HCT116 (cell line): Measurements from ENCODE around the gene PIGQ. TPM values are rescaled to one million over a fixed set of nuclear protein-coding genes. Genes with fewer than 3 reads are reported as not detected.

Experiments used
- ATAC-seq: fragments of 200-7000 bp; cut with Tn5 transposase; 2 replicates; pipeline ENCODE4 v1.9.1; 2020; ENCODE audit warnings: mild to moderate bottlenecking, moderate library complexity
- BruUV-seq: library from RNA; stranded (reverse); fragments of 400-500 nt; replicated peaks from 2 replicates; lab custom pipeline; 2021; lab: Mats Ljungman, UMichigan
- CTCF ChIA-PET: fragments of 300-600 bp; sonication (Branson Sonifier 250); formaldehyde crosslinking; loops from one replicate; lab custom pipeline; 2021; ENCODE audit warnings: antibody characterized with exemption; lab: Charles Lee
- POLR2A ChIA-PET: fragments of 300-600, 350-600 bp; sonication (Branson Sonifier 250); formaldehyde crosslinking; loops from one replicate; lab custom pipeline; 2021; ENCODE audit warnings: antibody characterized with exemption; lab: Charles Lee
- RAD21 ChIA-PET, 2 experiments: fragments of 300-600 bp; sonication (Branson Sonifier 250); formaldehyde crosslinking; loops; one replicate each; lab custom pipeline; 2023; ENCODE audit warnings: low total read pairs in 2 of 2; ENCODE audit not compliant: uncharacterized antibody in 2 of 2, unreplicated experiment in 2 of 2, low non-redundant PET in 1 of 2; lab: Charles Lee
- DNase-seq: peaks from one replicate; pipeline ENCODE4 v3.0.0-alpha.2; 2010; ENCODE audit warnings: low read depth, low spot score
- H2AFZ ChIP-seq: fragments of 200-600 bp; shearing (Covaris generic), sonication (generic); 2 replicates; pipeline ENCODE4 v1.6.1; 2017; ENCODE audit warnings: low read depth, mixed run types, mixed read lengths, antibody characterized with exemption, low read length; ENCODE audit not compliant: poor library complexity, severe bottlenecking
- H3K27ac ChIP-seq: 2 replicates; pipeline ENCODE4 v1.5.1; 2012; ENCODE audit warnings: low read depth, low read length
- H3K27me3 ChIP-seq: fragments of 200-600 bp; sonication (generic); 2 replicates; pipeline ENCODE4 v1.6.1; 2016; ENCODE audit warnings: mixed run types, low read length, mixed read lengths; ENCODE audit not compliant: insufficient read depth
- H3K36me3 ChIP-seq, 2 experiments: fragments of 200-500 bp in 1 of 2; fragments of 200-600 bp in 1 of 2; sonication (Bioruptor generic) in 1 of 2; sonication (generic) in 1 of 2; 2 replicates each; pipeline versions ENCODE4 v1.5.1 to v1.6.1; 2014 to 2016; ENCODE audit warnings: low read length in 2 of 2, inconsistent platforms in 1 of 2, mixed read lengths in 1 of 2, mixed run types in 1 of 2; ENCODE audit not compliant: insufficient read depth in 2 of 2, control insufficient read depth in 1 of 2
- H3K4me1 ChIP-seq, 2 experiments: fragments of 200-600 bp in 1 of 2; sonication (generic) in 1 of 2; 2 replicates each; pipeline versions ENCODE4 v1.5.1 to v1.6.1; 2012 to 2017; ENCODE audit warnings: low read length in 2 of 2, inconsistent platforms in 1 of 2, mild to moderate bottlenecking in 1 of 2, mixed read lengths in 1 of 2, mixed run types in 1 of 2, moderate library complexity in 1 of 2; ENCODE audit not compliant: insufficient read depth in 2 of 2, control insufficient read depth in 1 of 2
- H3K4me2 ChIP-seq: fragments of 200-600 bp; sonication (generic); 2 replicates; pipeline ENCODE4 v1.6.1; 2017; ENCODE audit warnings: mixed run types, low read length, mixed read lengths
- H3K4me3 ChIP-seq, 2 experiments: fragments of 200-600 bp in 1 of 2; sonication (generic) in 1 of 2; replicated peaks in 1 of 2; 2 replicates each; pipeline ENCODE4 v1.5.1; 2011 to 2016; ENCODE audit warnings: low read length in 2 of 2, control low read depth in 1 of 2, low read depth in 1 of 2, mild to moderate bottlenecking in 1 of 2, mixed read lengths in 1 of 2, mixed run types in 1 of 2
- H3K79me2 ChIP-seq: fragments of 200-600 bp; sonication (generic); 2 replicates; pipeline ENCODE4 v1.6.1; 2017; ENCODE audit warnings: mild to moderate bottlenecking, mixed run types, low read length, moderate library complexity, mixed read lengths; ENCODE audit not compliant: insufficient read depth
- H3K9ac ChIP-seq: fragments of 200-600 bp; sonication (generic); 2 replicates; pipeline ENCODE4 v1.6.1; 2016; ENCODE audit warnings: low read length, mixed read lengths
- H3K9me2 ChIP-seq: fragments of 200-600 bp; sonication (generic), shearing (Covaris generic); 2 replicates; pipeline ENCODE4 v1.6.1; 2017; ENCODE audit warnings: mixed run types, mild to moderate bottlenecking, moderate library complexity; ENCODE audit not compliant: insufficient read depth
- H3K9me3 ChIP-seq, 2 experiments: fragments of 200-500 bp in 1 of 2; fragments of 200-600 bp in 1 of 2; sonication (Bioruptor generic) in 1 of 2; sonication (generic) in 1 of 2; 2 replicates each; pipeline ENCODE4 v1.6.1; 2014 to 2017; ENCODE audit warnings: low read length in 2 of 2, mixed read lengths in 2 of 2, inconsistent platforms in 1 of 2, low read depth in 1 of 2, mild to moderate bottlenecking in 1 of 2, mixed run types in 1 of 2, moderate library complexity in 1 of 2; ENCODE audit not compliant: control insufficient read depth in 1 of 2, insufficient read depth in 1 of 2
- H4K20me1 ChIP-seq: fragments of 200-600 bp; sonication (generic), shearing (Covaris generic); 2 replicates; pipeline ENCODE4 v1.6.1; 2017; ENCODE audit warnings: mixed run types, mild to moderate bottlenecking, moderate library complexity; ENCODE audit not compliant: insufficient read depth
- CBX3 ChIP-seq: IDR thresholded peaks from 2 replicates; pipeline ENCODE4 v1.6.1; 2012; ENCODE audit warnings: low read depth
- CEBPB ChIP-seq: IDR thresholded peaks from 2 replicates; pipeline ENCODE4 v1.6.1; 2012; ENCODE audit warnings: low read depth
- EGR1 ChIP-seq: IDR thresholded peaks from 2 replicates; pipeline ENCODE4 v1.6.1; 2012; ENCODE audit warnings: low read depth
- ELF1 ChIP-seq: IDR thresholded peaks from 2 replicates; pipeline ENCODE4 v1.6.1; 2012; ENCODE audit warnings: low read depth, borderline replicate concordance
- EZH2 ChIP-seq: fragments of 200-600 bp; sonication (generic); IDR thresholded peaks from 2 replicates; pipeline ENCODE4 v1.6.1; 2017; ENCODE audit warnings: antibody characterized with exemption, mixed run types
- EZH2phosphoT487 ChIP-seq: fragments of 200-600 bp; IDR thresholded peaks from 2 replicates; pipeline ENCODE4 v1.6.1; 2018; ENCODE audit warnings: antibody characterized with exemption, borderline replicate concordance
- FOSL1 ChIP-seq: IDR thresholded peaks from 2 replicates; pipeline ENCODE4 v1.6.1; 2012; ENCODE audit warnings: low read depth
- JUND ChIP-seq: IDR thresholded peaks from 2 replicates; pipeline ENCODE4 v1.6.1; 2012
- POLR2A ChIP-seq: IDR thresholded peaks from 2 replicates; pipeline ENCODE4 v1.7.0; 2011; ENCODE audit warnings: borderline replicate concordance; ENCODE audit not compliant: insufficient read depth, insufficient read length; ENCODE audit errors: extremely low read depth
- POLR2AphosphoS5 ChIP-seq: IDR thresholded peaks from 2 replicates; pipeline ENCODE4 v1.6.1; 2011; ENCODE audit warnings: mild to moderate bottlenecking, low read depth, low read length, moderate library complexity
- RAD21 ChIP-seq: IDR thresholded peaks from 2 replicates; pipeline ENCODE4 v1.6.1; 2012; ENCODE audit warnings: low read depth, mild to moderate bottlenecking
- REST ChIP-seq: IDR thresholded peaks from 2 replicates; pipeline ENCODE4 v1.6.1; 2012; ENCODE audit warnings: low read depth
- SIN3A ChIP-seq: IDR thresholded peaks from 2 replicates; pipeline ENCODE4 v1.6.1; 2012; ENCODE audit warnings: low read depth
- SP1 ChIP-seq: IDR thresholded peaks from 2 replicates; pipeline ENCODE4 v1.6.1; 2012; ENCODE audit warnings: low read depth
- SRF ChIP-seq: IDR thresholded peaks from 2 replicates; pipeline ENCODE4 v1.6.1; 2012; ENCODE audit warnings: low read depth
- TCF7L2 ChIP-seq: IDR thresholded peaks from 2 replicates; pipeline ENCODE4 v1.7.0; 2011; ENCODE audit warnings: borderline replicate concordance, inconsistent platforms; ENCODE audit not compliant: insufficient read depth, insufficient read length; ENCODE audit errors: extremely low read depth
- YY1 ChIP-seq: IDR thresholded peaks from 2 replicates; pipeline ENCODE4 v1.6.1; 2011; ENCODE audit warnings: low read length, low read depth, moderate library complexity, mild to moderate bottlenecking; ENCODE audit not compliant: insufficient replicate concordance; ENCODE audit errors: extremely low read depth
- ZFX ChIP-seq: fragments of 450-650 bp; IDR thresholded peaks from 2 replicates; pipeline ENCODE4 v1.6.1; 2017
- ZNF274 ChIP-seq: fragments of 200-500 bp; sonication (Bioruptor generic); IDR thresholded peaks from 2 replicates; pipeline ENCODE4 v1.6.1; 2014; ENCODE audit warnings: mild to moderate bottlenecking, low read depth, low read length, inconsistent platforms
- intact Hi-C: fragments of 100-400 bp; cut with micrococcal nuclease; formaldehyde crosslinking; loops from 2 replicates; pipeline ENCODE4 v1.10.0; 2022
- total RNA-seq: library from RNA; stranded (reverse); gene quantifications from one replicate; pipeline ENCODE4 v1.2.1, GENCODE V29; 2021; ENCODE audit not compliant: unreplicated experiment
- TF ChIP-seq, protein P1 (sequence below), 3 experiments: fragments of 200-600 bp in 1 of 3; sonication (generic) in 1 of 3; IDR thresholded peaks in 2 of 3; conservative IDR thresholded peaks in 1 of 3; 2 replicates each; pipeline ENCODE4 v1.5.1; 2012 to 2017; ENCODE audit warnings: low read depth in 2 of 3, low read length in 2 of 3, antibody characterized with exemption in 1 of 3, borderline replicate concordance in 1 of 3, control low read depth in 1 of 3, mild to moderate bottlenecking in 1 of 3, mixed read lengths in 1 of 3, mixed run types in 1 of 3, moderate library complexity in 1 of 3; ENCODE audit not compliant: insufficient read depth in 1 of 3

PIGQ gene
- total RNA-seq, 1 experiment from 2014 or later = 21.0 TPM

DNA sequence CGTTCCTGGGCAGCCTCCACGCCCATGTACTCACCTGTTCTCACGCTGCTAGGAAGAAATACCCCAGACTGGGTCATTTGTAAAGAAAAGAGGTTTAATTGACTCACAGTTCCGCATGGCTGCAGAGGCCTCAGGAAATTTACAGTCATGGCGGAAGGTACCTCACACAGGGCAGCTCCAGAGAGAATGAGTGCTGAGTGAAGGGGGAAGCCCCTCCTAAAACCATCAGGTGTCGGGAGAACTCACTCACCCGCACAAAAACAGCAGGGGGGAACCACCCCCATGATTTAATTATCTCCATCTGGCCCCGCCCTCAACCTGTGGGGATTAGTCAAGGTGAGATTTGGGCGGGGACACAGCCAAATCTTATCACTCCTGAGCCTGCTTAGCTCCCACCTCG, 38.3 kb downstream of the PIGQ start:
- no peak for TF ChIP-seq POLR2A
- no peak for TF ChIP-seq FOSL1
- TF ChIP-seq SP1 = no peak
- TF ChIP-seq JUND = no peak
- TF ChIP-seq EZH2 = no peak
- no peak for TF ChIP-seq ELF1
- TF ChIP-seq, protein P1, sequence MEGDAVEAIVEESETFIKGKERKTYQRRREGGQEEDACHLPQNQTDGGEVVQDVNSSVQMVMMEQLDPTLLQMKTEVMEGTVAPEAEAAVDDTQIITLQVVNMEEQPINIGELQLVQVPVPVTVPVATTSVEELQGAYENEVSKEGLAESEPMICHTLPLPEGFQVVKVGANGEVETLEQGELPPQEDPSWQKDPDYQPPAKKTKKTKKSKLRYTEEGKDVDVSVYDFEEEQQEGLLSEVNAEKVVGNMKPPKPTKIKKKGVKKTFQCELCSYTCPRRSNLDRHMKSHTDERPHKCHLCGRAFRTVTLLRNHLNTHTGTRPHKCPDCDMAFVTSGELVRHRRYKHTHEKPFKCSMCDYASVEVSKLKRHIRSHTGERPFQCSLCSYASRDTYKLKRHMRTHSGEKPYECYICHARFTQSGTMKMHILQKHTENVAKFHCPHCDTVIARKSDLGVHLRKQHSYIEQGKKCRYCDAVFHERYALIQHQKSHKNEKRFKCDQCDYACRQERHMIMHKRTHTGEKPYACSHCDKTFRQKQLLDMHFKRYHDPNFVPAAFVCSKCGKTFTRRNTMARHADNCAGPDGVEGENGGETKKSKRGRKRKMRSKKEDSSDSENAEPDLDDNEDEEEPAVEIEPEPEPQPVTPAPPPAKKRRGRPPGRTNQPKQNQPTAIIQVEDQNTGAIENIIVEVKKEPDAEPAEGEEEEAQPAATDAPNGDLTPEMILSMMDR (IDR thresholded peaks at IDR 0.05 in 2 of 3, conservative IDR thresholded peaks at IDR 0.05 in 1 of 3; ENCODE audit: borderline replicate concordance in 1 of 3, insufficient read depth in 1 of 3, low read depth in 2 of 3, low read length in 2 of 3) = no peak
- TF ChIP-seq SIN3A = no peak
- no peak for TF ChIP-seq ZFX
- TF ChIP-seq CEBPB = no peak
- no peak for TF ChIP-seq REST
- TF ChIP-seq SRF = no peak
- no peak for TF ChIP-seq EZH2phosphoT487
- TF ChIP-seq YY1 = no peak
- no peak for TF ChIP-seq POLR2AphosphoS5
- TF ChIP-seq RAD21 = no peak
- no peak for TF ChIP-seq CBX3
- no peak for TF ChIP-seq EGR1
- no peak for TF ChIP-seq TCF7L2
- TF ChIP-seq ZNF274 = no peak
- intact Hi-C loops = no loop called here
- no peak for DNase-seq

More for the DNA sequence above, 38.3 kb downstream of the PIGQ start:
- Histone ChIP-seq H3K9me2 (no peaks in the 10 kb centered on the region), H3K9me3 (no peaks in the 10 kb centered on the region), H3K4me3 (no peak overlapping the region), H3K4me2 (no peak overlapping the region), H3K9ac (no peak overlapping the region), H3K27me3 (no peaks in the 10 kb centered on the region), H3K36me3 (no peaks in the 10 kb centered on the region), H3K27ac (no peak overlapping the region), H4K20me1 (no peaks in the 10 kb centered on the region), H3K79me2 (peaks cover 3% of the 10 kb centered on the region; the same call in 1 of the 2 replicates), H3K4me1 (no peaks in the 10 kb centered on the region), H2AFZ (no peak overlapping the region)
- ChIA-PET CTCF (no interaction called here), RAD21 (no interaction called here), POLR2A (no interaction called here)
- BruUV-seq = no TSS peak
- no peak for ATAC-seq
